D341Med (cell line): Measurements from ENCODE around the gene FOLH1.
"Not testable (repeated sequence)": the region's sequence is repeated elsewhere in the genome, so short reads cannot be mapped to it uniquely, and the experiment has no call there.

Source experiments
- DNase-seq: peaks from one replicate; pipeline ENCODE4 v3.0.0; 2012; ENCODE audit warnings: low spot score

Gene FOLH1

GRCh38 chr11:49177936-49178335 lies 30.5 kb downstream of the FOLH1 start:
- DNase-seq = not testable (repeated sequence)

GRCh38 chr11:49175378-49175777 lies 33.0 kb downstream of the FOLH1 start:
- not testable (repeated sequence) for DNase-seq

GRCh38 chr11:49174691-49175366 lies 33.6 kb downstream of the FOLH1 start:
- DNase-seq = not testable (repeated sequence)

- not testable (repeated sequence) for DNase-seq
These were observed 36.8 kb downstream of the FOLH1 start for GRCh38 chr11:49171613-49172012.

- DNase-seq = not testable (repeated sequence)
These were observed 38.8 kb downstream of the FOLH1 start for GRCh38 chr11:49169579-49169978.

- not testable (repeated sequence) for DNase-seq
These were observed 39.4 kb downstream of the FOLH1 start for GRCh38 chr11:49168992-49169391.

GRCh38 chr11:49151211-49151610 lies 57.2 kb downstream of the FOLH1 start:
- no peak for DNase-seq

GRCh38 chr11:49102356-49102755 lies 106.0 kb downstream of the FOLH1 start:
- DNase-seq = not testable (repeated sequence)
